Middle frontal gyrus (tissue), 1 donor: ENCODE measurements around the gene CFHR5.
"Not testable (repeated sequence)": the region's sequence is repeated elsewhere in the genome, so short reads cannot be mapped to it uniquely, and the experiment has no call there.

Source experiments
- DNase-seq: peaks from one replicate; pipeline ENCODE4 v3.0.0-alpha.2; 2015; ENCODE audit warnings: low spot score; ENCODE audit errors: extremely low spot score

CFHR5 gene

GRCh38 chr1:197017558-197018146, 40.3 kb downstream of the CFHR5 start:
- DNase-seq: no peak

GRCh38 chr1:197021716-197022115, 44.4 kb downstream of the CFHR5 start:
- DNase-seq: no peak

- no peak for DNase-seq
These were observed 47.1 kb downstream of the CFHR5 start for GRCh38 chr1:197024460-197024859.

- no peak for DNase-seq
These were observed 50.0 kb downstream of the CFHR5 start for GRCh38 chr1:197027359-197027758.

- no peak for DNase-seq
These were observed 52.4 kb downstream of the CFHR5 start for GRCh38 chr1:197029749-197030148.

- not testable (repeated sequence) for DNase-seq
These were observed 57.4 kb downstream of the CFHR5 start for GRCh38 chr1:197034631-197035339.

- DNase-seq: no peak
These were observed 59.5 kb downstream of the CFHR5 start for GRCh38 chr1:197036861-197037260.

GRCh38 chr1:197041486-197042353, 64.4 kb downstream of the CFHR5 start:
- no peak for DNase-seq

GRCh38 chr1:197042676-197043341, 65.5 kb downstream of the CFHR5 start:
- DNase-seq: no peak

GRCh38 chr1:197049100-197049499, 71.7 kb downstream of the CFHR5 start:
- no peak for DNase-seq
